Stimulated activated CD4-positive, alpha-beta T cell treated with anti-CD3 and anti-CD28 coated beads, TNF-alpha, amount 100 ng/mL, for 48 hours (primary cell): ENCODE data around the gene PRKN.

Experiments used
- DNase-seq, 3 donors: peaks; one replicate each; pipeline ENCODE4 v3.0.0-alpha.2; 2020; ENCODE audit warnings: low read depth in 3 of 3

The PRKN gene

GRCh38 chr6:162187168-162187935 is 540.2 kb downstream of the PRKN start:
- DNase-seq: no peak

GRCh38 chr6:162184465-162184864 is 543.1 kb downstream of the PRKN start:
- no peak for DNase-seq

- no peak for DNase-seq
These were observed 545.7 kb downstream of the PRKN start for GRCh38 chr6:162181741-162182401.

GRCh38 chr6:162181111-162181510 is 546.5 kb downstream of the PRKN start:
- DNase-seq: no peak

- no peak for DNase-seq
These were observed 548.2 kb downstream of the PRKN start for GRCh38 chr6:162179196-162179951.

GRCh38 chr6:162178666-162179065 is 548.9 kb downstream of the PRKN start:
- DNase-seq: no peak

GRCh38 chr6:162178266-162178665 is 549.3 kb downstream of the PRKN start:
- DNase-seq: no peak

GRCh38 chr6:162177746-162178145 is 549.8 kb downstream of the PRKN start:
- DNase-seq: no peak

GRCh38 chr6:162173466-162173865 is 554.1 kb downstream of the PRKN start:
- DNase-seq: no peak

GRCh38 chr6:162165479-162165878 is 562.1 kb downstream of the PRKN start:
- DNase-seq: no peak

- DNase-seq: no peak
These were observed 570.2 kb downstream of the PRKN start for GRCh38 chr6:162157167-162157870.

GRCh38 chr6:162156146-162156545 is 571.4 kb downstream of the PRKN start:
- DNase-seq: no peak

GRCh38 chr6:162154930-162155329 is 572.6 kb downstream of the PRKN start:
- DNase-seq: no peak

- no peak for DNase-seq
These were observed 573.6 kb downstream of the PRKN start for GRCh38 chr6:162154001-162154400.

- no peak for DNase-seq
These were observed 574.4 kb downstream of the PRKN start for GRCh38 chr6:162153120-162153519.

GRCh38 chr6:162151021-162151665 is 576.4 kb downstream of the PRKN start:
- no peak for DNase-seq

- no peak for DNase-seq
These were observed 577.3 kb downstream of the PRKN start for GRCh38 chr6:162150295-162150694.

GRCh38 chr6:162149786-162150185 is 577.8 kb downstream of the PRKN start:
- DNase-seq: no peak

- no peak for DNase-seq
These were observed 579.8 kb downstream of the PRKN start for GRCh38 chr6:162147805-162148204.

- DNase-seq: no peak
These were observed 580.3 kb downstream of the PRKN start for GRCh38 chr6:162147281-162147680.

- DNase-seq: no peak
These were observed 587.2 kb downstream of the PRKN start for GRCh38 chr6:162140251-162140852.
